Ovary (tissue), 9 donors: ENCODE results near the gene NDUFV2. TPM values are rescaled to one million over a fixed set of nuclear protein-coding genes. Genes with fewer than 3 reads are reported as not detected.

ENCODE experiments used
- DNase-seq, 5 donors: peaks; one replicate each; pipeline ENCODE4 v3.0.0-alpha.2; 2019 to 2020
- H3K27ac ChIP-seq, 2 donors: fragments of 200-600 bp; one replicate each; pipeline versions ENCODE4 v1.5.1 to v1.8.0; 2019 to 2022
- H3K27me3 ChIP-seq: fragments of 200-600 bp; one replicate; pipeline ENCODE4 v1.8.0; 2022
- H3K36me3 ChIP-seq: fragments of 200-600 bp; sonication (generic); one replicate; pipeline ENCODE4 v1.5.1; 2019
- H3K4me1 ChIP-seq: one replicate; pipeline ENCODE4 v1.8.1; 2013; ENCODE audit warnings: mild to moderate bottlenecking, moderate library complexity; ENCODE audit not compliant: insufficient read depth
- H3K4me3 ChIP-seq: fragments of 200-600 bp; sonication (generic); one replicate; pipeline ENCODE4 v1.5.1; 2017
- H3K9me3 ChIP-seq, 2 donors: fragments of 200-600 bp in 1 of 2; sonication (generic) in 1 of 2; one replicate each; pipeline versions ENCODE4 v1.5.1 to v1.8.1; 2013 to 2019; ENCODE audit warnings: mild to moderate bottlenecking in 1 of 2, moderate library complexity in 1 of 2
- CTCF ChIP-seq, 3 donors: fragments of 450-650 bp in 2 of 3; fragments of 200-600 bp in 1 of 3; IDR thresholded peaks; one replicate each; pipeline versions ENCODE4 v1.5.1 to v1.8.0; 2016 to 2022; ENCODE audit warnings: antibody characterized with exemption in 3 of 3, mild to moderate bottlenecking in 1 of 3
- EP300 ChIP-seq: sonication (generic); formaldehyde crosslinking; IDR thresholded peaks from one replicate; pipeline ENCODE4 v1.6.1; 2017; ENCODE audit warnings: antibody characterized with exemption
- POLR2A ChIP-seq: fragments of 450-650 bp; IDR thresholded peaks from one replicate; pipeline ENCODE4 v1.6.1; 2017; ENCODE audit warnings: antibody characterized with exemption, mild to moderate bottlenecking, moderate library complexity
- WGBS, 3 donors: extraction: QIAGEN DNeasy Blood & Tissue Kit in 1 of 3; methylation state at CpG; one replicate each; pipeline versions ENCODE4 v1.1.5 to v1.1.7; 2013 to 2017; 5-methylcytosine and 5-hydroxymethylcytosine counted together
- intact Hi-C, 4 donors: fragments of 100-400 bp; cut with DNase I; formaldehyde crosslinking; loops; one replicate each; pipeline versions ENCODE4 v1.11.0 to v1.15.1; 2022 to 2023
- polyA plus RNA-seq, 2 donors: library from polyadenylated mRNA; stranded (reverse); fragments of 200-250 nt in 1 of 2; fragments of 350-450 nt in 1 of 2; fragmentation: Illumina TruSeq in 1 of 2; extraction: RNeasy Lipid Tissue Mini Kit (QIAGEN cat#74804) in 1 of 2; gene quantifications; one replicate each; pipeline ENCODE4 v1.2.3, GENCODE V29; 2013 to 2014
- total RNA-seq, 7 donors: library from RNA; depleted of rRNA in 2 of 7; stranded (reverse); fragments of >200 nt in 2 of 7; fragmentation: NEBNext Ultra II Directional in 3 of 7; extraction: Animal tissue kit (Norgen Biotek cat#: 25700) in 3 of 7; gene quantifications; one replicate each; pipeline versions ENCODE4 v1.1.0 to v1.2.4, GENCODE V29; 2016 to 2023
- donor health status: DM: no; HTN: no; CAD: no; lungs with moderate emphysema.
- donor health status: DM: no; HTN: no; CAD: no.
- donor health status: Bipolar disorder and iron deficiency.
- donor health status: DM: yes; HTN: yes; CAD: no.
- donor health status: DM: no; HTN: no; CAD: no.
- donor health status: DM: yes; HTN: yes; CAD: no.

NDUFV2 gene
- total and polyA plus RNA-seq, 9 donors: 59.7 to 135 (median 76.6) TPM

DNA sequence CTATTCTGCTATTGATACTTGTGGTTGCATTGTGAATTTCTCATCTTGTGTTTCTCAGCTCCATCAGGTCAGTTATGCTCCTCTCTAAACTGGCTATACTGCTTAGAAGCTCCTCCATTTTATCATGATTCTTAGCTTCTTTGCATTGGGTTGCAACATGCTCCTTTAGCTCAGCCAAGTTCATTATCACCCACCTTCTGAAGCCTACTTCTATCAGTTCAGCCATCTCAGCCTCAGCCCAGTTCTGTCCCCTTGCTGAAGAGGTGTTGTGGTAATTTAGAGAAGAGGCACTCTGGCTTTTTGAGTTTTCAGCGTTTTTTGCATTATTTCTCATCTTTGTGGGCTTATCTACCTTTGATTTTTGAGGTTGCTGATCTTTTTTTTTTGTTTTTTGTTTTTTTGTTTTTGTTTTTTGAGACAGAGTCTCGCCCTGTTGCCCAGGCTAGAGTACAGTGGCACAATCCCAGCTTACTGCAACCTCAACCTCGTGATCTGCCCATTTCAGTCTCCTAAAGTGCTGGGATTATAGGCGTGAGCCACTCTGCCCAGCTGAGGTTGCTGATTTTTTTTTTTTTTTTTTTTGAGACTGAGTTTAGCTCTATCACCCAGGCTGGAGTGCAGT lies 70.1 kb downstream of the NDUFV2 start:
- WGBS, 3 donors: 90 to 95% (median 95%) methylated on average over 4 of the region's 4 CpGs
- DNase-seq: no peak
- no peaks in the 10 kb centered on the region for H3K36me3 ChIP-seq
- H3K27me3 ChIP-seq: no peaks in the 10 kb centered on the region
- no peak overlapping the region for H3K4me3 ChIP-seq
- intact Hi-C loops: no loop called here
- H3K9me3 ChIP-seq: no peaks in the 10 kb centered on the region
- no peak for TF ChIP-seq EP300
- no peak for TF ChIP-seq CTCF (IDR thresholded peaks at IDR 0.05)
- no peak for TF ChIP-seq POLR2A
- peaks cover 4% of the 10 kb centered on the region for H3K4me1 ChIP-seq
- H3K27ac ChIP-seq: no peak overlapping the region

DNA sequence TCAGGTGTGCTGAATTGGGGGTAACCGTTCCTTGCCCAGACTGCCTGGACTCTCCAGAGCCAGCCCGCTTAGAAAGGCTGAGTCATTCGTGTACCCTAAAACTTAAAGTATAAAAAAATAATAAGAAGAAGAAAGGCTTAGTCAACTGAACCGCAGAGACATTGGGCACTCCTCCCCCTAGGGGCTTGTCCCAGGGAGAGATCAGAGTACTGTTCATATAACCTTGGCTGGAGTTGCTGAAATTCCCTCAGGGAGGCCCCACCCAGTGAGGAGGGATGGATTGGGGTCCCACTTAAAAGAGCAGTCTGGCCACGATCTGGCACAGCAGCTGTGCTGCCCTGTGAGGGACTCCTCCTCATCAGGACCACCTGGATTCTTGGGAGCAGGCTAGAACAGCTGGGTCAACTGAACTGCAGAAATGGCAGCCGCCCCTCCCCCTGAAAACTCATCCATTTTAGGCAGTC lies 71.3 kb downstream of the NDUFV2 start:
- H3K4me1 ChIP-seq: peaks cover 4% of the 10 kb centered on the region
- DNase-seq: no peak
- H3K27me3 ChIP-seq: no peaks in the 10 kb centered on the region
- WGBS, 3 donors: 87 to 94% (median 88%) methylated on average over 6 of the region's 6 CpGs
- intact Hi-C loops: no loop called here
- no peak for TF ChIP-seq POLR2A
- TF ChIP-seq CTCF (IDR thresholded peaks at IDR 0.05): no peak
- TF ChIP-seq EP300: no peak
- H3K36me3 ChIP-seq: no peaks in the 10 kb centered on the region
- no peak overlapping the region for H3K27ac ChIP-seq
- H3K9me3 ChIP-seq: no peaks in the 10 kb centered on the region
- H3K4me3 ChIP-seq: no peak overlapping the region

DNA sequence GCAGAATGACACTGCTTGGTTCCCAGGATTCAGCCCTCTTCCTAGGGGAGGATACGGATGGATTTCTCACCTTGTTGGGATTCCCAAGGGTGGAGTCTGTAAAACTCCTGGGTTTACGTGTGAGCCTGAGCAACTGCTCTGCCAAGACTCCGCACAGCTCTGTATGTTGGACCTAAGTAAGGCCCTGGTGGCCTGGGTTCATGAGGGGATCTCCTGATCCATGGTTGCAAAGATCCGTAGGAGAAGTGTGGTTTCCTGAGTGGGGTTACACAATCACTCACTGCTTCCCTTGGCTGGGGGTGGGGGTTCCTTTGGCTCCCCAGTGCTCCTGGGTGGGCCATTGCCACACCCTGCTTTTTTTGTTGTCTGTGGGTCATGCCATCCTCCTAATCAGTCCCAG lies 71.8 kb downstream of the NDUFV2 start:
- no peaks in the 10 kb centered on the region for H3K36me3 ChIP-seq
- no peaks in the 10 kb centered on the region for H3K9me3 ChIP-seq
- H3K4me1 ChIP-seq: peaks cover 4% of the 10 kb centered on the region
- no peak overlapping the region for H3K27ac ChIP-seq
- TF ChIP-seq POLR2A (no peak), CTCF (IDR thresholded peaks at IDR 0.05) (no peak), EP300 (no peak)
- WGBS, 3 donors: 94 to 100% (median 95%) methylated on average over 4 of the region's 4 CpGs
- intact Hi-C loops: no loop called here
- H3K27me3 ChIP-seq: no peaks in the 10 kb centered on the region
- H3K4me3 ChIP-seq: no peak overlapping the region
- no peak for DNase-seq

- H3K9me3 ChIP-seq: no peaks in the 10 kb centered on the region
- no peaks in the 10 kb centered on the region for H3K27me3 ChIP-seq
- no peak for DNase-seq
- peaks cover 4% of the 10 kb centered on the region for H3K4me1 ChIP-seq
- H3K27ac ChIP-seq: no peak overlapping the region
- TF ChIP-seq CTCF (IDR thresholded peaks at IDR 0.05): no peak
- TF ChIP-seq EP300: no peak
- H3K36me3 ChIP-seq: no peaks in the 10 kb centered on the region
- intact Hi-C loops: no loop called here
- WGBS, 3 donors: 95 to 100% (median 95%) methylated on average over 1 of the region's 1 CpG
- no peak overlapping the region for H3K4me3 ChIP-seq
These were observed 72.6 kb downstream of the NDUFV2 start for GRCh38 chr18:9175115-9175514.
